Karpas-422 (cell line): ENCODE data around the gene SLC16A3. TPM values are rescaled to one million over a fixed set of nuclear protein-coding genes. Genes with fewer than 3 reads are reported as not detected.

Source experiments
- DNase-seq: peaks from one replicate; pipeline ENCODE4 v3.0.0-alpha.2; 2015
- H2AFZ ChIP-seq: fragments of 200-600 bp; sonication (generic); 2 replicates; pipeline ENCODE4 v1.6.1; 2014; ENCODE audit warnings: antibody characterized with exemption, low read length, mixed read lengths
- H3K27ac ChIP-seq: fragments of 200-600 bp; sonication (generic); 2 replicates; pipeline ENCODE4 v1.5.1; 2014; ENCODE audit warnings: mild to moderate bottlenecking, low read length, moderate library complexity
- H3K27me3 ChIP-seq: fragments of 200-600 bp; sonication (generic); 2 replicates; pipeline ENCODE4 v1.6.1; 2014; ENCODE audit warnings: low read length, mixed read lengths
- H3K36me3 ChIP-seq: fragments of 200-600 bp; sonication (generic); 2 replicates; pipeline ENCODE4 v1.6.1; 2014; ENCODE audit warnings: low read length, mixed read lengths; ENCODE audit not compliant: insufficient read depth
- H3K4me1 ChIP-seq: fragments of 200-600 bp; sonication (generic); 2 replicates; pipeline ENCODE4 v1.6.1; 2014; ENCODE audit warnings: mild to moderate bottlenecking, low read length, mixed read lengths
- H3K4me2 ChIP-seq: fragments of 200-600 bp; sonication (generic); 2 replicates; pipeline ENCODE4 v1.6.1; 2014; ENCODE audit warnings: low read length, low read depth, mild to moderate bottlenecking; ENCODE audit not compliant: poor library complexity, severe bottlenecking
- H3K4me3 ChIP-seq: fragments of 200-600 bp; sonication (generic); 2 replicates; pipeline ENCODE4 v1.5.1; 2014; ENCODE audit warnings: mild to moderate bottlenecking, antibody characterized with exemption, low read length, mixed read lengths
- H3K79me2 ChIP-seq: fragments of 200-600 bp; sonication (generic); 2 replicates; pipeline ENCODE4 v1.6.1; 2014; ENCODE audit warnings: mild to moderate bottlenecking, low read length, mixed read lengths
- H3K9ac ChIP-seq: fragments of 200-600 bp; sonication (generic); 2 replicates; pipeline ENCODE4 v1.6.0; 2014; ENCODE audit warnings: low read length
- H3K9me2 ChIP-seq: fragments of 200-600 bp; sonication (generic), shearing (Covaris generic); replicated peaks from 2 replicates; pipeline ENCODE4 v1.6.0; 2014; ENCODE audit warnings: mild to moderate bottlenecking, low read length, moderate library complexity; ENCODE audit not compliant: insufficient read depth
- H3K9me3 ChIP-seq: fragments of 300-700, 200-600 bp; sonication (generic); 2 replicates; pipeline ENCODE4 v1.6.1; 2014; ENCODE audit warnings: low read length, mixed read lengths
- H4K20me1 ChIP-seq: fragments of 200-600 bp; sonication (generic); 2 replicates; pipeline ENCODE4 v1.6.1; 2014; ENCODE audit warnings: mild to moderate bottlenecking, antibody characterized with exemption, low read length, low read depth; ENCODE audit not compliant: insufficient read depth
- total RNA-seq: library from RNA; depleted of rRNA; stranded (reverse); fragments of >200 nt; shearing (Covaris generic); gene quantifications from 2 replicates; pipeline ENCODE4 v1.2.3, GENCODE V29; 2014; ENCODE audit warnings: low replicate concordance; rRNA removed

The SLC16A3 gene
- total RNA-seq: 0.67 and 6.0 TPM in 2 replicates

DNA sequence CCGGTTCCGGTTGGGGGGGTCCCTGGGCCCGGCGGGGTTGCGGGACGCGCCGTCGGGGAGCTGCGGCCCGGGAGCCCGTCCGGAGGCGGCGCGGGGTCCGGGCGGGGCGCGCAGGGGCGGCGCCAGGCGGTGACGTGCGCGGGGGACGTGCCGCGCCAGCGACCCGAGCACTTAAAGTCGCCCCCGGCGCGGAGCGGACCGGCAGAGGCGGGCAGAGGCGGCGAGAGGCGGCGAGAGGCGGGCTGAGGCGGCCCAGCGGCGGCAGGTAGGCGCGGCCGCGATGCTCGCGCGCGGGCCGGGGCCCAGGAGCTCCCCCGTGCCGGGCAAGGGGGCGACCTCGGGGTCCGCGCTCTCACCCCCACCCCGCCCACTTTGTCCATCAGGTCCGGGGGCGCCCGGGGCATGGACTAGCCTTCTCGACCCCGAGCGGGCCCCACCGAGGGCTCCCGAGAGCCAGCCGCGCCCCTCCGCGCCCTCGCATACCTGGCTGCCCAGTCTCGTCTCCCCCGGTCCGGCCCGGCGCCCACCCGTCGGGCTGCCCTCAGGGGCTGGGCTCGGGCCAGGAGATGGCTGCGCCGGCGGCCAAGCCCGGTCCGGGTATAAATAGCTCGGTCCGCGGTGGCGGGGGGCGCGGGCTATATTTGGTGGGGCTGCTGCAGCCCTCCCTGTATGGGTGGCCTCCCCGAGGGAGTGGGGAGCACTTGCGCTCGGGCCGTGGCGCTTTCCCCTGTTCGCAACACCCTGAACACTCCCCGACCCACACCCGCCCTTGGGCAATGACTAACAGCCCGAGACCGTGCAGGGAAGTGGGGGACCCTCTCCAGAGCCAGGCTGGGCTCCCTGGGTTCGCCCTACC, at the start of gene SLC16A3:
TSS of gene SLC16A3 (plus strand) at position 201 of the 856 bp plus-strand sequence. CDS start 6,967 bp downstream, outside the sequence.
- no peak within 1 kb of the TSS for H3K27ac ChIP-seq
- no peaks in the 10 kb centered on the region for H3K36me3 ChIP-seq
- H3K4me1 ChIP-seq: peaks cover 8% of the 10 kb centered on the region
- no peak for DNase-seq
- peak within 1 kb of the TSS; percentile 25; the same call in 1 of the 2 replicates for H3K4me3 ChIP-seq
- H2AFZ ChIP-seq: 0 out of 2 replicates have a peak within 1 kb of the TSS, but pooled peaks have one; percentile 9
- H3K9ac ChIP-seq: peak within 1 kb of the TSS; percentile 24; the same call in 1 of the 2 replicates
- H3K79me2 ChIP-seq: no peaks in the 10 kb centered on the region
- H3K9me2 ChIP-seq: no peaks in the 10 kb centered on the region
- H4K20me1 ChIP-seq: no peaks in the 10 kb centered on the region
- no peaks in the 10 kb centered on the region for H3K27me3 ChIP-seq
- H3K9me3 ChIP-seq: no peaks in the 10 kb centered on the region
- H3K4me2 ChIP-seq: peak within 1 kb of the TSS; percentile 47

DNA sequence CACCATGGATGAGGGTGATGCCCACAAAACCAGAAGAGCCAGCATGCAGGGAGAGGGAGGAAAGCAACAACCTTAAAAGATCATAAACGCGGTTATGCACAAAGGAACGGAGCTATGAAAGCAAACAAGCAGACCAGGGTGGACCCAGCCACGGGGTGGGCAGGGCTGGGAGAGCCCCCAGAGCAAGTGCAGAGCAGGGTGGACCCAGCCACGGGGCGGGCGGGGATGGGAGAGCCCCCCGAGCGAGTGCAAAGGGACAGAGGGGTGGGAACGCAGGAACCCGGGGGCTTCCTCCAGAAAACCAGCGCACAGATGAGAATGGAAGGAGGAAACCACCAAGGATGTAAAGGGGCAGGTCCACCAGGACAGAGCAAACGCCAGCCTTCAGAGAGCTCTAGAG, 49.4 kb upstream of the SLC16A3 start:
- Histone ChIP-seq H3K79me2 (no peaks in the 10 kb centered on the region), H3K4me1 (no peaks in the 10 kb centered on the region)

DNA sequence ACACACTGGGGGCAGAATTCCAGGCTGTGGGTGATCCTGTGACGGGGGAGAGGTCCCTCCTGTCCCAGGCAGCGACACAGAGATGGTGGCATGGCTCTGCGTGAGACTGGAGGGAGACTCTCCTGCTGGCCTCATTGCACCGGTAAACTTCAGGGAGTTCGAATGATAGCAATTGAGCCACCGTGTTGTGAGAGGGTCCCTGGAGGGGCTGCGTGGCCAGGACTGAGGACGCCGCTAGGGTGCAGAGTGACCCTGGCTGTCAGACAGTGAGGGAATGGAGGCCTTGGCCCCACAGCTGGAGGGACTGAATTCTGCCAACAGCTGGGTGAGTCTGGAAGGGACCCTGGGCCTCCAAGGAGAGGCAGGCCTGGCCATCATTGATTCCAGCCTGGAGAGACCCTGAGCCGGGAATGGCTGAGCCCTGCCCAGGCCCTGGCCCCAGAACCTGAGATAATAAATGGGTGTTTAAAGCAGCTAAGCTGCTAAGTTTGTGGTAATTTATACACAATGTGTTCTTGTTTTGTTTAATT, 48.8 kb upstream of the SLC16A3 start:
- no peak overlapping the region for H3K9ac ChIP-seq
- no peak overlapping the region for H2AFZ ChIP-seq
- no peaks in the 10 kb centered on the region for H3K9me3 ChIP-seq
- no peak overlapping the region for H3K27ac ChIP-seq
- no peak overlapping the region for H3K4me2 ChIP-seq
- DNase-seq: no peak
- H3K27me3 ChIP-seq: no peaks in the 10 kb centered on the region
- no peaks in the 10 kb centered on the region for H3K79me2 ChIP-seq
- no peaks in the 10 kb centered on the region for H4K20me1 ChIP-seq
- no peaks in the 10 kb centered on the region for H3K4me1 ChIP-seq
- H3K4me3 ChIP-seq: no peak overlapping the region
- no peaks in the 10 kb centered on the region for H3K9me2 ChIP-seq
- no peaks in the 10 kb centered on the region for H3K36me3 ChIP-seq

More for the DNA sequence above, 49.4 kb upstream of the SLC16A3 start:
- Histone ChIP-seq H3K9me3 (no peaks in the 10 kb centered on the region), H3K9ac (no peak overlapping the region), H3K36me3 (no peaks in the 10 kb centered on the region), H4K20me1 (no peaks in the 10 kb centered on the region), H2AFZ (no peak overlapping the region), H3K9me2 (no peaks in the 10 kb centered on the region), H3K27me3 (no peaks in the 10 kb centered on the region), H3K4me2 (no peak overlapping the region), H3K4me3 (no peak overlapping the region), H3K27ac (no peak overlapping the region)
- no peak for DNase-seq

DNA sequence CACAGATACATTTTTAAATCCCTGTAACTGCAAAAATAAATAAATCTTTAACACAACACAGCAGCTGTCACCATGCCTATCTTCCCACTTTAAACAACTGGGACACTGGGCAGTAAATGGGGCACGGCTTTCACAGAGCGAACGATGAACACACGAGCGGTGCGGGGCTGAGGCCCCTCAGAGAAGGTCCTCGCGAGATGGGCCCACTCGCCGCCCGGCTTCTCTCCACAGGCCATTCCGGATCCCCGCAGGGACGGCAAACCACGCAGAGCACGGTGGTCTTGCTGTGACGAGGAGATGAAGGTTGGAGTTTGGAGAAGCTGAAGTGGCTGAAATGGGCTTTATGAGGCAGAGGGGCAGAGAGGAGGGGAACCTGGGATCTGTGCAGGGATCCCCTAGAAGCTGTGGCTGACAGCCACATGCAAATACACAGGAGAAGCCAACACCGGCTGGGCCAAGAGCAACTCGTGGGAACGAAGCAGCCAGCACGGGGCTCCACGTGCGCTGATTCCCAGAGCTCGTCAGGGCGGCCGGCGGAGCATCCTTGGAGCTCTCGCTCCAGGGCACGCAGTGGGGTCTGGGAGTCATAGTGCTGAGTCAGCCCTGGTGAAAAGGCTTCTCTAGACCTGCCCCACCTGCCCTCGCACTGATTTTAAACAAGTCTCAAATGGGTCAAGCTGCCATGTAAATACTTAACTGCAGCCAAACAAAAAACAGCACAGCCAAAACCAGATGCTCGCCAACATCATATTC, 47.9 kb upstream of the SLC16A3 start:
- H3K4me3 ChIP-seq: no peak overlapping the region
- no peaks in the 10 kb centered on the region for H3K9me2 ChIP-seq
- no peaks in the 10 kb centered on the region for H3K36me3 ChIP-seq
- H4K20me1 ChIP-seq: no peaks in the 10 kb centered on the region
- H3K9me3 ChIP-seq: no peaks in the 10 kb centered on the region
- H3K9ac ChIP-seq: no peak overlapping the region
- no peak overlapping the region for H3K4me2 ChIP-seq
- H3K27ac ChIP-seq: no peak overlapping the region
- no peak for DNase-seq
- no peak overlapping the region for H2AFZ ChIP-seq
- no peaks in the 10 kb centered on the region for H3K79me2 ChIP-seq
- no peaks in the 10 kb centered on the region for H3K4me1 ChIP-seq
- no peaks in the 10 kb centered on the region for H3K27me3 ChIP-seq

DNA sequence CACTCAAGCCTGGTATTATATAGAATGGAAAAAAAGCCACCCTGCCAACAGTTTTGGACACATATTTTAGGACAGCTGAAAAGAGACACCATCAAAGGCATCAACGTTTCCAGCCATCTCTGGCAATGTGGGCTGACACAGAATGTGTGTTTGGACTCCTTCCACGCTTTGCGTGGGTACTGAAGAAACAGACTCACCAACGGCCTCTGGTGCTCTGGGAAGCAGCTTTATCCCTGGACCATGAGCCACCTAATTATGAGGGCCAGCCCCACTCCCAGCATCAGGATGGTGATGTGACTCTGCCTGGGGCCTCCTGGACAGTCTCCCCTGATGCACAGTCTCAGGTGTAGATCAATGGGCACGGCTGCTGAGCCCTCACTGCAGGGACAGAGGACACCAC, 44.1 kb upstream of the SLC16A3 start:
- Histone ChIP-seq H3K4me1 (no peaks in the 10 kb centered on the region), H3K4me3 (no peak overlapping the region), H3K27ac (no peak overlapping the region), H3K27me3 (no peaks in the 10 kb centered on the region), H3K36me3 (no peaks in the 10 kb centered on the region), H3K9ac (no peak overlapping the region), H4K20me1 (no peaks in the 10 kb centered on the region), H3K9me2 (no peaks in the 10 kb centered on the region), H3K4me2 (no peak overlapping the region), H3K9me3 (no peaks in the 10 kb centered on the region), H3K79me2 (no peaks in the 10 kb centered on the region), H2AFZ (no peak overlapping the region)
- DNase-seq: no peak

DNA sequence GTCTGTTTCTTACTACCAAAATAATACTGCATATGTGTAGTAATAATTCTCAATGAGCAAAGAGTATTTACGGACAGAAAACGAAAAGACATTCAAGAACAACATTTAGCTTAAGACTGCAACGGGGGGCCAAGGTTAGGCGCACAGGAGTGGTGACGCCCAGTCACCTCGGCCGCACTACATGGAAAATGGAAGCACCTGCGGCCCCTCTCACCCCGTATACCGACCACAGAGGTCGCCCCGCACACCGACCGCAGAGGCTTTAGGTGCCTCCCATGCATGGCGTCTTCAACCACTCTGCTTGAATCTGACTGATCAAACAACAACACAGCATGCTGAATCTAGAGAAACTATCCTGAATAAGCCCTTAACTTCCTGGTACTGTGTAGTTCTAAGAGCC, 42.6 kb upstream of the SLC16A3 start:
- no peaks in the 10 kb centered on the region for H3K9me3 ChIP-seq
- H3K27ac ChIP-seq: no peak overlapping the region
- H3K9me2 ChIP-seq: no peaks in the 10 kb centered on the region
- no peaks in the 10 kb centered on the region for H3K36me3 ChIP-seq
- H4K20me1 ChIP-seq: no peaks in the 10 kb centered on the region
- no peaks in the 10 kb centered on the region for H3K79me2 ChIP-seq
- no peak overlapping the region for H3K4me3 ChIP-seq
- DNase-seq: no peak
- H3K4me2 ChIP-seq: no peak overlapping the region
- no peak overlapping the region for H2AFZ ChIP-seq
- no peaks in the 10 kb centered on the region for H3K27me3 ChIP-seq
- H3K9ac ChIP-seq: no peak overlapping the region
- H3K4me1 ChIP-seq: no peaks in the 10 kb centered on the region

DNA sequence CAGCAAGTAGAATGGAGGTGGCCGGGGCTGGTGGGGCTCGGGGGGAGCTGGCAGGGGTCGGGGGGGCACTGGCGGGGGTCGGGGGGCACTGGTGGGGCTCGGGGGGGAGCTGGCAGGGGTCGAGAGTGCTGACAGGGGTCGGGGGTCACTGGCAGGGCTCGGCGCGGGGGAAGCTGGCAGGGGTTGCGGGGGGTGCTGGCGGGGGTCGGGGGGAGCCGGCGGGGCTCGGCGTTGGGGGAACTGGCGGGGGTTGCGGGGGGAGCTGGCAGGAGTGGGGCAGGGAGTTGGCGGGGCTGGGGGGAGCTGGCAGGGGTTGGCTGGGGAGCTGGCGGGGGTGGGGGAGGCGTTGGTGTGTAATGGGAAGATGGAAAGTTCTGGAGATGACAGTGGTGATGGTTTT, 41.3 kb upstream of the SLC16A3 start:
- no peaks in the 10 kb centered on the region for H3K4me1 ChIP-seq
- no peaks in the 10 kb centered on the region for H3K9me2 ChIP-seq
- no peak overlapping the region for H3K4me3 ChIP-seq
- no peaks in the 10 kb centered on the region for H3K36me3 ChIP-seq
- H4K20me1 ChIP-seq: no peaks in the 10 kb centered on the region
- no peaks in the 10 kb centered on the region for H3K9me3 ChIP-seq
- H3K27me3 ChIP-seq: no peaks in the 10 kb centered on the region
- no peak overlapping the region for H2AFZ ChIP-seq
- no peak overlapping the region for H3K27ac ChIP-seq
- H3K4me2 ChIP-seq: no peak overlapping the region
- no peak overlapping the region for H3K9ac ChIP-seq
- H3K79me2 ChIP-seq: no peaks in the 10 kb centered on the region
- DNase-seq: no peak
